Muscle of leg (tissue), 11 donors: ENCODE measurements around the gene JARID2. TPM values are rescaled to one million over a fixed set of nuclear protein-coding genes. Genes with fewer than 3 reads are reported as not detected.

ENCODE experiments used
- DNase-seq: peaks from one replicate; pipeline ENCODE4 v3.0.0; 2013
- H3K27ac ChIP-seq: one replicate; pipeline ENCODE4 v1.5.1; 2013; ENCODE audit warnings: mild to moderate bottlenecking, low read length, control low read depth
- H3K27me3 ChIP-seq: one replicate; pipeline ENCODE4 v1.6.1; 2013; ENCODE audit warnings: low read length; ENCODE audit not compliant: control insufficient read depth, insufficient read depth
- H3K36me3 ChIP-seq: one replicate; pipeline ENCODE4 v1.6.1; 2013; ENCODE audit warnings: low read length; ENCODE audit not compliant: control insufficient read depth, insufficient read depth
- H3K4me1 ChIP-seq: one replicate; pipeline ENCODE4 v1.6.1; 2013; ENCODE audit warnings: low read length; ENCODE audit not compliant: control insufficient read depth, insufficient read depth
- H3K4me3 ChIP-seq: one replicate; pipeline ENCODE4 v1.5.1; 2013; ENCODE audit warnings: low read length, control low read depth
- H3K9me3 ChIP-seq: replicated peaks from 2 replicates; pipeline ENCODE4 v1.6.1; 2013; ENCODE audit warnings: low read depth, low read length; ENCODE audit not compliant: control insufficient read depth
- WGBS: methylation state at CpG from one replicate; pipeline ENCODE4 v1.1.5; 2013; ENCODE audit warnings: missing lambda C conversion rate; ENCODE audit not compliant: insufficient coverage; 5-methylcytosine and 5-hydroxymethylcytosine counted together
- polyA plus RNA-seq, 8 donors: library from polyadenylated mRNA; unstranded; fragments of 120-200 nt; gene quantifications; one replicate each; pipeline versions ENCODE4 v1.2.1 to v1.2.3, GENCODE V29; 2013; ENCODE audit warnings: inconsistent platforms in 1 of 8, low replicate concordance in 1 of 8; ENCODE audit not compliant: insufficient read length in 8 of 8, insufficient read depth in 1 of 8
- total RNA-seq: library from RNA; stranded (reverse); fragments of 120-200 nt; gene quantifications from one replicate; pipeline ENCODE4 v1.2.4, GENCODE V29; 2013

Gene JARID2
- total and polyA plus RNA-seq, 9 donors, result 9.8 to 15.3 (median 13.2) TPM

DNA sequence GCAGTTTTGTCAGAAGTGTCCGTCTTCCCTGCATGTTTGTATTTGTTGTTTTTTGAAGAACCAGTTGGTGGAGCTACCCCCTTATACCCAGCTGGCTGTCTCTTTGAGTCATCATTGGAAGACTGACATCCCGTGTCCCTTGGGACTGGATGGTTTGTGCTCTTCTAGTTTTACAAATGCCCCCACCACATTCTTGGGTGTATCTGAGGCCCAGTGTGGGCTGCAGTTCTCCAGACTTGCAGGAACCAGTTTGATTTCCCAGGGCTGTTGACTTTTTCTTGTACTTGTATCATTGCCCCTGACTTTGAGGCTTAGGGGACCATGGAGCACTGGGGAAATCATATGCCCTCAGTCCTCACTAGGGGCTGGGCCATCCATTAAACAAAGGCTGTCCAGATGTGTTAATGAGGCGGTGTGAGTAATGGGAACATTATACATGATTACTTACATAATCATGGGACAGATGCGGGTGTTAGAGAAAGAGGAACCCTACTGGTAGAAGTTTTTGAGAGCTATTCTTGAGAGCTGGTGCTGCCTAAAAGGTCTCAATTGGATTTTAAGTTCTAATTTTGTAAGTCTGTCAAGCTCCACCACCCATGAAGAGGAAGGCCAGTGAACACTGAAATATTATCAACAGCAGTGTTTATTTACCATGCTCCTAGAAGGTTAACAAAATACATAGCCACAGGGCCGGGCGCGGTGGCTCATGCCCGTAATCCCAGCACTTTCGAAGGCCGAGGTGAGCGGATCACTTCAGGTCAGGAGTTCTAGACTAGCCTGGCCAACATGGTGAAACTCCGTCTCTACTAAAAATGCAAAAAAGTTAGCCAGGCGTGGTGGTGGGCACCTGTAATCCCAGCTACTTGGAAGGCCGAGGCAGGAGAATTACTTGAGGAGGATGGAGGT lies 8.5 kb downstream of the JARID2 start:
- Histone ChIP-seq H3K36me3 (no peaks in the 10 kb centered on the region), H3K4me1 (peaks cover 25% of the 10 kb centered on the region), H3K9me3 (no peaks in the 10 kb centered on the region), H3K4me3 (no peak overlapping the region), H3K27me3 (no peaks in the 10 kb centered on the region), H3K27ac (no peak overlapping the region)
- WGBS, result 99% methylated on average over 8 of the region's 14 CpGs
- no peak for DNase-seq

DNA sequence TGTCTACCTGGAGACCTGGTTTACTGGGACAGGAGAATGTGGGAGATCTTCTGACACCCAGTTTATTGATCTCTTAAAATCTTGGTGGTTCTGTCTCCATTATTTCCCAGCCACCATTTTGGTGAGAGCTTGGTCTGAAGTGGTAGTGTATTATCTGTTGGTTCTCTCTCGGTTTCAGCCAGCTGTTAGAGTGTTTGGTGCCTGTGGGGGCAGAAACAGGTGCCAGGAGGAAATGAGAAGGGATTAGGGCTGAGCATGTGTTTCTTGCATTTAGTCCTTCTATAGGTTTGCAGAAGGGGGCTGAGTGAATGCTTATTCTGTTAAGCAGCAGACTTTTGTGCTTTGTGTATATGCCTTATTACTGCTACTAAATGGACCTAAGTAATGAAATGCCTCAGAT lies 9.6 kb downstream of the JARID2 start:
- 13% methylated on average over 1 of the region's 1 CpG for WGBS
- Histone ChIP-seq H3K9me3 (no peaks in the 10 kb centered on the region), H3K4me3 (no peak overlapping the region), H3K36me3 (no peaks in the 10 kb centered on the region), H3K27ac (no peak overlapping the region), H3K4me1 (peaks cover 34% of the 10 kb centered on the region), H3K27me3 (no peaks in the 10 kb centered on the region)
- DNase-seq, result peak; percentile 77

DNA sequence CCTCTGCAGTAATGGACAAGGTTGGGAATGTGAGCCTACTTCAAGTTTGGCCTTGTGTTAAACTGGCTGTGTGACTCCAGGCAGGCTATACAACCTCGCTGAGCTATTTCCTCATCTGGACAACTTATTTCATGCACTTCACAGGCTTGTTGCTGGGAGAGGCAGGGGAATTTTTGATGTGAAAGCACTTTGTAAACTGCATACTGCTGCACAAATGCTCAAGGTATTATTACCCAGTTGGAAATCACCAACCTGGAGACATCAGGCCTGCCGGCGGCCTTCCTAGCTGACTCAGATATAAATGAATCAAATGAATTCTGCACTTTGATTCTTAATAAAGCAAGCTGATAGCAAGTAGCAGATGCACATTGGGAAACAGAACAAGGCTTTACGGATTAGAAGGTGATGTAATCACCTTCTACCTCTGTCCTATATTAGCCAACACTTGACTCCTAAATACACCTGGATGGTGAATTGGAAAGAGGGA lies 10.1 kb downstream of the JARID2 start:
- Histone ChIP-seq H3K4me3 (no peak overlapping the region), H3K9me3 (no peaks in the 10 kb centered on the region), H3K27ac (no peak overlapping the region), H3K4me1 (peaks cover 34% of the 10 kb centered on the region), H3K27me3 (no peaks in the 10 kb centered on the region), H3K36me3 (no peaks in the 10 kb centered on the region)
- WGBS, result no CpG with 5 or more reads among the region's 4 CpGs
- DNase-seq, result no peak

DNA sequence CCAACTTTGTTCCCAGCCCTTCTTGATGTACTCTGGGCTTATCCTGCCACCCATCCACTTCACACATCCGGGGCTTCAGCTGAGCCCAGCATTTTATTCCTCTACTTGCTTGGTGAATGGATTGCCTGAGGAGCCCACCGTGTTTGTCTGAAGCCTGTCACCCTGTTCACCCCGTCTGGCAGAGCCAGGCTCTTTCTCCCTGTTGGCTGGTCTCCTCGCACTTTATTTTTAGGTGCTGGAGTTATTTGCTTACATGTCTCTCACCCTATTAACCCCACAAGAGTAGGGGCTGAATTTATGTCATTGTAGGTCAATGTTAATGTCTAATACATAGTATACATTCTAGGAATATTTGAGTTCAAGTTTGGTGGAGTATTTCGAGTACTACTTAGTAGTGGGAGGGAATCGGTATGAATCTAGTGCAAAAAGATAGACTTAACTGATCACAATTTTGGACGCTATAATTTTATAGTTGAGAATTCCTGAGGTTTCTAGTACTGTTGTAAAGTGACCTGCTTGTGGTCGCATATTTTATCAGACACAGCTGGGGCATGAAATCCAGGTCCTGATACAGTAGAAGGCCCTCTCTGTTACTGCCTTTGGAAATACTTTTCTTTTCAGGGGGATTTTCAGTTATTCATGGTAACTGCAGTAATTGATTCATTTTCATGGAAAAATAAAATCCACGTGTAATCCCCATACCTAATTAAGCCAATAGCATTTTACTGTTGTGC lies 10.8 kb downstream of the JARID2 start:
- no peak overlapping the region for H3K4me3 ChIP-seq
- no peaks in the 10 kb centered on the region for H3K9me3 ChIP-seq
- no peaks in the 10 kb centered on the region for H3K27me3 ChIP-seq
- peaks cover 34% of the 10 kb centered on the region for H3K4me1 ChIP-seq
- H3K27ac ChIP-seq, result no peak overlapping the region
- WGBS, result 60% methylated on average over 1 of the region's 9 CpGs
- no peaks in the 10 kb centered on the region for H3K36me3 ChIP-seq
- peak; percentile 52 for DNase-seq

DNA sequence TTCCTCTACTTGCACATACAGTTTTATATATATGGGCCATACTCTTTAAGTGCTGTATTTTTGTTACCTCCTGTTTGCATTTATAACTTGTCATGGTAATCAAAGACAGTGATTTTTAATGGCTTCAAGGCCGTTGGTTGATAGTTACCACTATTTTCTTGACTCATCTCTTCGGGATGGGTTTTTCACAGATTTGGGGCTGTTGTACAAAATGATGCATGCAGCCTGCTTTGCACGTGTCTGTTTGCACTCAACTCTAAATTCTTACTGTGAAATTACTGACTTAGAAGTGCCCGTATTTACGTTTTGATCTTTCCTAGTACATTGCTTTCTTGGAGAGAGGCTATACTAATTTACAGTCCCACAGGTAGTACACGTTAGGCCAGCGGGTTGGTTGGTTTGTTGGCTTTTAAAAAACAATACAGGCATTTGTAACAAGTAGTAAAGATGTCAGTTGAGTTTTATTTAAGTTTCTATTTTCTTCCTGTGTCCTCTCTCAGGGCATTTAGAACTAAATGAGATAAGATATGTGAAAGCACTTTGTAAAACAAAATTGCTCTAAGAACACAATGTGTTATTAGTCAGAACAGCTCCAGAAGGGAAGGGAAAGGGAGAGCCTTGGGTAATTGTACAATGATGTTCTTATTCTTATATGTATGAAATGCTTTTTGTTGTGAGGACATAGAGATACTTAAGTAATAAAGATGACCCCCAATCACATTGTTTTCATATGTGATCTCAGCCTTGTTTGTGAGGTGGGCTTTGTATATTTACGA lies 11.7 kb downstream of the JARID2 start:
- no peaks in the 10 kb centered on the region for H3K9me3 ChIP-seq
- DNase-seq, result no peak
- H3K4me3 ChIP-seq, result no peak overlapping the region
- WGBS, result no CpG with 5 or more reads among the region's 8 CpGs
- no peaks in the 10 kb centered on the region for H3K27me3 ChIP-seq
- no peaks in the 10 kb centered on the region for H3K36me3 ChIP-seq
- peaks cover 34% of the 10 kb centered on the region for H3K4me1 ChIP-seq
- no peak overlapping the region for H3K27ac ChIP-seq

DNA sequence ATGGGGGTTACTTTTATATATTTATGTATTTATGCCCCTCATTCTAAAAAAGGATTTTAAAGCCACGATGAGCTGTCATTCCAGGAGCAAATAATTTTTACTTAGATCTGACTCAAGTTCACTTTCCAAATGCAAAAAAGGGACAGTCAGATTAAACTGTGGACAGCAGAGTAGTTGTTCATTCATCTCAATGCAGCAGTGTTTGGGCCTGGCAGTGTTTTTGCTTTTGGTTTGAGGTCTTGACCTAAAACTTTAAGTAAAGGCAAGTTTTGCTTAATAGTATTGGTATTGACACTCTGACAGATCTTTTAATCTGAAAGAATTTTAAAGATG lies 13.9 kb downstream of the JARID2 start:
- DNase-seq, result no peak
- no peak overlapping the region for H3K27ac ChIP-seq
- no CpG with 5 or more reads among the region's 1 CpG for WGBS
- H3K9me3 ChIP-seq, result no peaks in the 10 kb centered on the region
- no peak overlapping the region for H3K4me3 ChIP-seq
- peaks cover 38% of the 10 kb centered on the region for H3K4me1 ChIP-seq
- H3K27me3 ChIP-seq, result no peaks in the 10 kb centered on the region
- no peaks in the 10 kb centered on the region for H3K36me3 ChIP-seq

DNA sequence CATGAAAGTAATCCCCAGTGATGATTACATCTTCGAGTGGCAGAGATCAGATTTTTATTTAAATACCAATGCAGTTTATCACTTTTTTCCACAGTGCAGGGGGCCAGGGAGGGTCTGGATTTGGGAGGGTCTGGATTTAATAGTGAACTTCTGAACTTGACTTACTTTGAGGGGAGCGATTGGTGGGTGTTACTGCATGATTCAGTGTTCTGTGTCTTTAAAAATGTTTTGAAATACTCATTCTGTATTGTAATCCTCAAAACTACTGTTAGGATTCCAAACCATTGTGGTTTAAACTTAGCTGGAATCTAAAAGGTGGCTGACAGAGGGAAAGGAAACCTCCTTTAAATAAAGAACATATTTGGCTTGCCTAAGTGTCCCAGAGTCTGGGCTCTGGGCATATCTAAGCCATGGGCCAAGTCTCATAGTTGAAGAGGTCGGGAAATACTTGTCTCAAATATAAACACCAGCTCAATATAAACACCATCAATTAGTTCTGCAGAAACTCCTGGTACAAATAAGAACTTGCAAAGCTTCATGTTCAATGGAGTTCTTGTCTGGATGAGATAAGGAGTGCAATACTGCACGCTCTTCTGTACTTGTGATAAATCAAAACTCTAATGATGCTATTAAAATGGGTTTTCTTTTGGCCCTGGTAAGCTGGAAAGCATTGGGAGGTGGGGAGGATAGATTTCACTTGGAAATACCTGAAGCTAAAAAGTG lies 14.4 kb downstream of the JARID2 start:
- H3K27ac ChIP-seq, result no peak overlapping the region
- no peaks in the 10 kb centered on the region for H3K27me3 ChIP-seq
- H3K4me3 ChIP-seq, result no peak overlapping the region
- no peaks in the 10 kb centered on the region for H3K9me3 ChIP-seq
- H3K4me1 ChIP-seq, result peaks cover 44% of the 10 kb centered on the region
- no peak for DNase-seq
- WGBS, result no CpG with 5 or more reads among the region's 4 CpGs
- no peaks in the 10 kb centered on the region for H3K36me3 ChIP-seq

DNA sequence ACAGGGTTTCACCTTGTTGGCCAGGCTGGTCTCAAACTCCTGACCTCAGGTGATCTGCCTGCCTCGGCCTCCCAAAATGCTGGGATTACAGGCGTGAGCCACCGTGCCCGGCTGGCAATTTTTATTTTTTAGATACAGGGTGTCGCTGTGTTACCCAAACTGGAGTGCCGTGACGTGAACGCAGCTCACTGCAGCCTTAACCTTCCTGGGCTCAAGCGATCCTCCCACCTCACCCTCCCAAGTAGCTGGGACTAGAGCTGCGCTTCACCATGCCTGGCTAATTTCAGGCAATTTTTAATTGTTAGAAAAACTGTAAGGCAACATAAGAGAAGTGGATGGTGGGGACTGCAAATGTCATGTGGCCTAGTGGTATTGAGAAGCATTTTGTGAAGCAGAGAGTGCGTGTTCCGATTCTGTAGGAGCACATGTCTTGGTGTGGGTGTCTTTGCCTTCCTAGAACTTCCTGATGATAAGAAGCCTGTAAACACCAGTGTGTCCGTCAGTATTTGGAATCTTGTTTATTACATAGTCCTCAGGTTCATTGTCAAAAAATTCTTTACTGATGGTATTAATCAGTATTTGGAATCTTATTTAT lies 18.0 kb downstream of the JARID2 start:
- 95% methylated on average over 7 of the region's 13 CpGs for WGBS
- no peaks in the 10 kb centered on the region for H3K27me3 ChIP-seq
- no peaks in the 10 kb centered on the region for H3K36me3 ChIP-seq
- peaks cover 65% of the 10 kb centered on the region for H3K4me1 ChIP-seq
- H3K9me3 ChIP-seq, result no peaks in the 10 kb centered on the region
- no peak overlapping the region for H3K27ac ChIP-seq
- no peak for DNase-seq
- no peak overlapping the region for H3K4me3 ChIP-seq

DNA sequence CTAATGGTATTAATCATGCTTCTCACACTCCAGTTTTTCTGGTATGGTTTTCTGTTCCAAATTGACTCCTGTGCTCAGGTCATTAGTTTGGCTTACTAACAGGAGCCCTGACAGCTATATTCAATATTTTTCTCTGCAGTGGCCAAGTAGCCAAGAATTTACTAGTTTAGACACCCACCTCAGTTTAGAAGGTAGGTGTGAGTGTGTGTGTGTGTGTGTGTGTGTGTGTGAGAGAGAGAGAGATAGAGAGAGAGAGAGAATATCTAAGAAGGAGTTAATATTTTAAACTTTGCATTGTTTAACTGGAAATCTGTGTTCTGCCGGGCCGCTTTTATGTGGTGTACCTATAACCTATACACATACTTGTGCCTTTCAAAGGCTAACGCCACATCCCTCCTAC lies 18.5 kb downstream of the JARID2 start:
- H3K4me1 ChIP-seq, result peaks cover 67% of the 10 kb centered on the region
- no peak overlapping the region for H3K4me3 ChIP-seq
- WGBS, result no CpG with 5 or more reads among the region's 3 CpGs
- no peaks in the 10 kb centered on the region for H3K9me3 ChIP-seq
- no peak for DNase-seq
- no peaks in the 10 kb centered on the region for H3K27me3 ChIP-seq
- H3K27ac ChIP-seq, result no peak overlapping the region
- H3K36me3 ChIP-seq, result no peaks in the 10 kb centered on the region
